Activated CD4-positive, alpha-beta memory T cell treated with anti-CD3 and anti-CD28 coated beads, Interleukin-2, amount 10 ng/mL, durations not matched to agents 7 days and 5 days (primary cell): ENCODE data around the gene GAPT. TPM values are rescaled to one million over a fixed set of nuclear protein-coding genes. Genes with fewer than 3 reads are reported as not detected.

Experiments
- CTCF ChIA-PET: fragments of 350-600 bp; sonication (Branson Sonifier 250); formaldehyde crosslinking; loops from one replicate; lab custom pipeline; 2021; ENCODE audit warnings: antibody characterized with exemption, inconsistent platforms; lab: Charles Lee
- POLR2A ChIA-PET: fragments of 350-600 bp; sonication (Branson Sonifier 250); formaldehyde crosslinking; loops from one replicate; lab custom pipeline; 2021; ENCODE audit warnings: antibody characterized with exemption; lab: Charles Lee
- DNase-seq: peaks from one replicate; pipeline ENCODE4 v3.0.0-alpha.2; 2020
- H3K27ac Mint-ChIP-seq: one replicate; pipeline ENCODE4 v1.8.0; 2021; ENCODE audit warnings: mild to moderate bottlenecking, mixed read lengths
- H3K27me3 Mint-ChIP-seq: one replicate; pipeline ENCODE4 v1.8.0; 2021; ENCODE audit warnings: mixed read lengths
- H3K36me3 Mint-ChIP-seq: one replicate; pipeline ENCODE4 v1.8.0; 2021; ENCODE audit warnings: low read depth, mixed read lengths
- H3K4me1 Mint-ChIP-seq: one replicate; pipeline ENCODE4 v1.8.0; 2021; ENCODE audit warnings: mixed read lengths
- H3K4me3 Mint-ChIP-seq: one replicate; pipeline ENCODE4 v1.8.0; 2021; ENCODE audit warnings: mild to moderate bottlenecking, mixed read lengths
- H3K9me3 Mint-ChIP-seq: one replicate; pipeline ENCODE4 v1.8.0; 2021; ENCODE audit warnings: mixed read lengths
- total RNA-seq, 2 experiments: library from RNA; stranded (reverse); gene quantifications; one replicate each; pipeline ENCODE4 v1.2.3, GENCODE V29; 2021

Gene GAPT
- total RNA-seq, 2 experiments from 2014 or later = not detected

GRCh38 chr5:58469896-58470295, 21.3 kb upstream of the GAPT start:
- H3K36me3 Mint-ChIP-seq = no peaks in the 10 kb centered on the region
- ChIA-PET POLR2A (no interaction called here), CTCF (no interaction called here)

GRCh38 chr5:58475404-58475803, 15.8 kb upstream of the GAPT start:
- no peak overlapping the region for H3K27ac Mint-ChIP-seq
- CTCF ChIA-PET = no interaction called here
- DNase-seq = no peak
- H3K36me3 Mint-ChIP-seq = no peaks in the 10 kb centered on the region
- no peaks in the 10 kb centered on the region for H3K27me3 Mint-ChIP-seq
- H3K4me1 Mint-ChIP-seq = no peaks in the 10 kb centered on the region
- no peaks in the 10 kb centered on the region for H3K9me3 Mint-ChIP-seq
- POLR2A ChIA-PET = no interaction called here
- H3K4me3 Mint-ChIP-seq = no peak overlapping the region

More at GRCh38 chr5:58469896-58470295, 21.3 kb upstream of the GAPT start:
- no peak overlapping the region for H3K27ac Mint-ChIP-seq
- no peak overlapping the region for H3K4me3 Mint-ChIP-seq
- no peak for DNase-seq
- H3K4me1 Mint-ChIP-seq = peaks cover 7% of the 10 kb centered on the region
- H3K27me3 Mint-ChIP-seq = peaks cover 2% of the 10 kb centered on the region
- H3K9me3 Mint-ChIP-seq = no peaks in the 10 kb centered on the region

GRCh38 chr5:58477760-58478376, 13.4 kb upstream of the GAPT start:
- Mint-ChIP-seq H3K9me3 (no peaks in the 10 kb centered on the region), H3K4me3 (no peak overlapping the region), H3K36me3 (no peaks in the 10 kb centered on the region), H3K27ac (no peak overlapping the region), H3K27me3 (no peaks in the 10 kb centered on the region), H3K4me1 (no peaks in the 10 kb centered on the region)
- ChIA-PET CTCF (interaction anchor here (0.5 kb wide), 1 partner anchor 1139 kb away, joined by 3 read pairs; no protein-coding TSS in a partner anchor), POLR2A (no interaction called here)
- DNase-seq = no peak

GRCh38 chr5:58481066-58481676, 10.1 kb upstream of the GAPT start:
- Mint-ChIP-seq H3K4me1 (no peaks in the 10 kb centered on the region), H3K9me3 (no peaks in the 10 kb centered on the region), H3K36me3 (no peaks in the 10 kb centered on the region), H3K27me3 (no peaks in the 10 kb centered on the region), H3K27ac (no peak overlapping the region), H3K4me3 (no peak overlapping the region)
- no peak for DNase-seq
- ChIA-PET POLR2A (no interaction called here), CTCF (no interaction called here)

- CTCF ChIA-PET = no interaction called here
- no peak for DNase-seq
- Mint-ChIP-seq H3K36me3 (no peaks in the 10 kb centered on the region), H3K4me3 (no peak overlapping the region), H3K4me1 (no peaks in the 10 kb centered on the region), H3K9me3 (no peaks in the 10 kb centered on the region), H3K27ac (no peak overlapping the region), H3K27me3 (no peaks in the 10 kb centered on the region)
- POLR2A ChIA-PET = no interaction called here
Measured at GRCh38 chr5:58481828-58482227, 9.4 kb upstream of the GAPT start.

GRCh38 chr5:58482536-58482935, 8.7 kb upstream of the GAPT start:
- no peak overlapping the region for H3K4me3 Mint-ChIP-seq
- H3K4me1 Mint-ChIP-seq = no peaks in the 10 kb centered on the region
- H3K27ac Mint-ChIP-seq = no peak overlapping the region
- CTCF ChIA-PET = no interaction called here
- DNase-seq = no peak
- H3K36me3 Mint-ChIP-seq = no peaks in the 10 kb centered on the region
- no peaks in the 10 kb centered on the region for H3K27me3 Mint-ChIP-seq
- no peaks in the 10 kb centered on the region for H3K9me3 Mint-ChIP-seq
- POLR2A ChIA-PET = no interaction called here

GRCh38 chr5:58484505-58484904, 6.7 kb upstream of the GAPT start:
- Mint-ChIP-seq H3K36me3 (no peaks in the 10 kb centered on the region), H3K4me1 (no peaks in the 10 kb centered on the region), H3K9me3 (no peaks in the 10 kb centered on the region), H3K27me3 (peaks cover 3% of the 10 kb centered on the region), H3K4me3 (no peak overlapping the region), H3K27ac (no peak overlapping the region)
- DNase-seq = no peak
- ChIA-PET POLR2A (no interaction called here), CTCF (no interaction called here)

GRCh38 chr5:58486290-58486689, 4.9 kb upstream of the GAPT start:
- no peak for DNase-seq
- H3K27me3 Mint-ChIP-seq = peaks cover 10% of the 10 kb centered on the region
- no peak overlapping the region for H3K27ac Mint-ChIP-seq
- ChIA-PET CTCF (no interaction called here), POLR2A (no interaction called here)
- no peaks in the 10 kb centered on the region for H3K4me1 Mint-ChIP-seq
- H3K9me3 Mint-ChIP-seq = no peaks in the 10 kb centered on the region
- no peak overlapping the region for H3K4me3 Mint-ChIP-seq
- H3K36me3 Mint-ChIP-seq = no peaks in the 10 kb centered on the region

GRCh38 chr5:58490402-58491050, 709 bp upstream of the GAPT start:
- H3K4me1 Mint-ChIP-seq = no peaks in the 10 kb centered on the region
- no peak overlapping the region for H3K27ac Mint-ChIP-seq
- H3K27me3 Mint-ChIP-seq = peaks cover 10% of the 10 kb centered on the region
- POLR2A ChIA-PET = no interaction called here
- H3K9me3 Mint-ChIP-seq = no peaks in the 10 kb centered on the region
- no peak overlapping the region for H3K4me3 Mint-ChIP-seq
- no peak for DNase-seq
- H3K36me3 Mint-ChIP-seq = no peaks in the 10 kb centered on the region
- CTCF ChIA-PET = no interaction called here

- CTCF ChIA-PET = no interaction called here
- H3K4me1 Mint-ChIP-seq = no peaks in the 10 kb centered on the region
Measured at GRCh38 chr5:58493141-58493540, 1.9 kb downstream of the GAPT start.

GRCh38 chr5:58496488-58496887, 5.3 kb downstream of the GAPT start:
- Mint-ChIP-seq H3K4me3 (no peak overlapping the region), H3K9me3 (no peaks in the 10 kb centered on the region), H3K27me3 (peaks cover 3% of the 10 kb centered on the region), H3K4me1 (peaks cover 4% of the 10 kb centered on the region), H3K27ac (no peak overlapping the region), H3K36me3 (no peaks in the 10 kb centered on the region)
- no peak for DNase-seq
- POLR2A ChIA-PET = no interaction called here
- CTCF ChIA-PET = interaction anchor here (1.0 kb wide), 1 partner anchor 47 kb away, joined by 3 read pairs; no protein-coding TSS in a partner anchor

More at GRCh38 chr5:58493141-58493540, 1.9 kb downstream of the GAPT start:
- Mint-ChIP-seq H3K9me3 (no peaks in the 10 kb centered on the region), H3K27ac (no peak overlapping the region), H3K36me3 (no peaks in the 10 kb centered on the region), H3K27me3 (peaks cover 10% of the 10 kb centered on the region), H3K4me3 (no peak overlapping the region)
- DNase-seq = no peak
- POLR2A ChIA-PET = no interaction called here

- Mint-ChIP-seq H3K4me3 (no peak overlapping the region), H3K27me3 (peaks cover 3% of the 10 kb centered on the region), H3K36me3 (no peaks in the 10 kb centered on the region), H3K4me1 (peaks cover 4% of the 10 kb centered on the region), H3K9me3 (no peaks in the 10 kb centered on the region), H3K27ac (no peak overlapping the region)
- CTCF ChIA-PET = no interaction called here
- no peak for DNase-seq
- POLR2A ChIA-PET = no interaction called here
Measured at GRCh38 chr5:58497386-58497785, 6.2 kb downstream of the GAPT start.

- no peaks in the 10 kb centered on the region for H3K36me3 Mint-ChIP-seq
- DNase-seq = no peak
- no peak overlapping the region for H3K27ac Mint-ChIP-seq
- H3K9me3 Mint-ChIP-seq = no peaks in the 10 kb centered on the region
- CTCF ChIA-PET = no interaction called here
- peaks cover 4% of the 10 kb centered on the region for H3K4me1 Mint-ChIP-seq
- POLR2A ChIA-PET = no interaction called here
- H3K27me3 Mint-ChIP-seq = peaks cover 8% of the 10 kb centered on the region
- H3K4me3 Mint-ChIP-seq = no peak overlapping the region
Measured at GRCh38 chr5:58497921-58498320, 6.7 kb downstream of the GAPT start.
